GM12878 (cell line): ENCODE measurements around the gene SEC62. TPM values are rescaled to one million over a fixed set of nuclear protein-coding genes. Genes with fewer than 3 reads are reported as not detected.

ENCODE experiments used
- ATF3 ChIP-seq: IDR thresholded peaks from 2 replicates; pipeline ENCODE4 v1.6.1; 2011; ENCODE audit warnings: low read depth, mild to moderate bottlenecking, low read length, moderate library complexity, borderline replicate concordance; ENCODE audit errors: extremely low read depth
- CREB1 ChIP-seq: IDR thresholded peaks from 2 replicates; pipeline ENCODE4 v1.6.1; 2012; ENCODE audit warnings: low read depth, mild to moderate bottlenecking, inconsistent platforms
- CTCF ChIP-seq, 3 experiments: IDR thresholded peaks in 2 of 3; conservative IDR thresholded peaks in 1 of 3; 2 replicates each; pipeline ENCODE4 v1.5.1; 2011; ENCODE audit warnings: low read depth in 3 of 3, low read length in 3 of 3, mild to moderate bottlenecking in 3 of 3, control low read depth in 2 of 3, moderate library complexity in 2 of 3, inconsistent platforms in 1 of 3, mixed read lengths in 1 of 3; ENCODE audit not compliant: control insufficient read depth in 2 of 3, insufficient read depth in 1 of 3; ENCODE audit errors: extremely low read depth in 1 of 3
- E2F4 ChIP-seq: IDR thresholded peaks from 2 replicates; pipeline ENCODE4 v1.6.1; 2012; ENCODE audit warnings: low read depth, low read length, improper control_type of control experiment
- ELK1 ChIP-seq: IDR thresholded peaks from 2 replicates; pipeline ENCODE4 v1.6.1; 2012; ENCODE audit warnings: low read depth, low read length, improper control_type of control experiment
- ESRRA ChIP-seq: IDR thresholded peaks from 2 replicates; pipeline ENCODE4 v1.6.1; 2012; ENCODE audit warnings: mild to moderate bottlenecking, low read length, improper control_type of control experiment
- HDAC6 ChIP-seq: fragments of 200-600 bp; sonication (generic); IDR thresholded peaks from one replicate; pipeline ENCODE4 v1.8.0; 2017; ENCODE audit warnings: antibody characterized with exemption; ENCODE audit not compliant: unreplicated experiment
- IKZF2 ChIP-seq, 2 experiments: fragments of 450-650 bp; IDR thresholded peaks; 2 replicates each; pipeline ENCODE4 v1.6.1; 2017; ENCODE audit warnings: mild to moderate bottlenecking in 2 of 2, moderate library complexity in 2 of 2
- IRF3 ChIP-seq: fragments of 450-650 bp; IDR thresholded peaks from 2 replicates; pipeline ENCODE4 v1.6.1; 2014; ENCODE audit warnings: mild to moderate bottlenecking
- IRF4 ChIP-seq: IDR thresholded peaks from 2 replicates; pipeline ENCODE4 v1.6.1; 2011; ENCODE audit warnings: low read depth, low read length
- MTA2 ChIP-seq: fragments of 450-650 bp; IDR thresholded peaks from 2 replicates; pipeline ENCODE4 v1.6.1; 2016; ENCODE audit warnings: low read depth, mild to moderate bottlenecking, moderate library complexity
- NFIC ChIP-seq: IDR thresholded peaks from 2 replicates; pipeline ENCODE4 v1.6.1; 2012; ENCODE audit warnings: low read depth, mild to moderate bottlenecking, inconsistent platforms, low read length, moderate library complexity
- NKRF ChIP-seq: fragments of 450-650 bp; conservative IDR thresholded peaks from 2 replicates; pipeline ENCODE4 v1.6.1; 2017; ENCODE audit warnings: mild to moderate bottlenecking, moderate library complexity
- NR2C2 ChIP-seq: IDR thresholded peaks from 2 replicates; pipeline ENCODE4 v1.6.1; 2011; ENCODE audit warnings: borderline replicate concordance, low read depth; ENCODE audit not compliant: control insufficient read depth, insufficient read length
- NRF1 ChIP-seq: conservative IDR thresholded peaks from 2 replicates; pipeline ENCODE4 v1.6.1; 2011; ENCODE audit warnings: mild to moderate bottlenecking, low read depth, low read length, improper control_type of control experiment
- POLR2AphosphoS5 ChIP-seq: IDR thresholded peaks from 2 replicates; pipeline ENCODE4 v1.6.1; 2011; ENCODE audit warnings: mild to moderate bottlenecking, low read length, inconsistent platforms
- RELA ChIP-seq: fragments of 450-650 bp; IDR thresholded peaks from 2 replicates; pipeline ENCODE4 v1.8.0; 2014; ENCODE audit warnings: borderline replicate concordance; ENCODE audit not compliant: partially characterized antibody
- RUNX3 ChIP-seq: IDR thresholded peaks from 2 replicates; pipeline ENCODE4 v1.6.1; 2012; ENCODE audit warnings: low read length, inconsistent platforms
- SRF ChIP-seq, 2 experiments: IDR thresholded peaks; 2 replicates each; pipeline ENCODE4 v1.6.1; 2011; ENCODE audit warnings: low read depth in 2 of 2, low read length in 2 of 2, mild to moderate bottlenecking in 1 of 2, moderate library complexity in 1 of 2
- STAT1 ChIP-seq: fragments of 450-650 bp; conservative IDR thresholded peaks from 2 replicates; pipeline ENCODE4 v1.6.1; 2014; ENCODE audit warnings: antibody characterized with exemption, mild to moderate bottlenecking
- TCF12 ChIP-seq: IDR thresholded peaks from 2 replicates; pipeline ENCODE4 v1.6.1; 2011; ENCODE audit warnings: low read depth, mild to moderate bottlenecking, low read length
- TCF7 ChIP-seq: IDR thresholded peaks from 2 replicates; pipeline ENCODE4 v1.6.1; 2014; ENCODE audit warnings: antibody characterized with exemption, borderline replicate concordance
- ZNF207 ChIP-seq: fragments of 450-650 bp; IDR thresholded peaks from 2 replicates; pipeline ENCODE4 v1.6.1; 2014; ENCODE audit warnings: antibody characterized with exemption, mild to moderate bottlenecking, borderline replicate concordance
- polyA plus RNA-seq, 11 experiments: library from polyadenylated mRNA; depleted of rRNA in 4 of 11; unstranded in 6 of 11; stranded (reverse) in 5 of 11; fragments of >200 nt; fragmentation: Nextera tagmentation in 4 of 11; fragmentation: Illumina TruSeq in 1 of 11; extraction: Ambion mirVana in 4 of 11; extraction: Trizol in 1 of 11; gene quantifications; 1 replicate in 1 of 11; 2 replicates in 10 of 11; pipeline versions ENCODE4 v1.2.1 to v1.2.3, GENCODE V29; 2011 to 2016; ENCODE audit warnings: inconsistent platforms in 2 of 11, missing spikeins in 2 of 11, low read depth in 1 of 11
- total RNA-seq, 4 experiments: library from RNA; depleted of rRNA in 3 of 4; stranded (reverse); fragments of >200 nt in 3 of 4; fragmentation: Illumina TruSeq in 1 of 4; extraction: Trizol in 1 of 4; gene quantifications; 2 replicates each; pipeline versions ENCODE4 v1.2.1 to v1.2.3, GENCODE V29; 2013 to 2021

SEC62 gene
- total and polyA plus RNA-seq, 10 of the 15 experiments (the other 5 are each of a cell fraction or from before 2014, with no cell fraction given): 25.6 to 270 (median 94.8) TPM

- TF ChIP-seq IRF3 (no peak), RUNX3 (peak; percentile 78), ESRRA (no peak), NRF1 (no peak), CTCF (IDR thresholded peaks at IDR 0.05 in 2 of 3, conservative IDR thresholded peaks at IDR 0.05 in 1 of 3; ENCODE audit: control insufficient read depth in 2 of 3, extremely low read depth in 1 of 3, insufficient read depth in 1 of 3, low read depth in 3 of 3, low read length in 3 of 3) (no peak), POLR2AphosphoS5 (0 out of 2 replicates have a peak, but pooled peaks have one; percentile 36), ZNF207 (no peak), HDAC6 (no peak), IKZF2 (IDR thresholded peaks at IDR 0.05) (peak; percentile 86 to 91), NFIC (peak; percentile 92), MTA2 (no peak), ATF3 (no peak), STAT1 (no peak), TCF7 (no peak; the same call in 1 of the 2 replicates), CREB1 (peak; percentile 27; the same call in 1 of the 2 replicates), ELK1 (no peak), NR2C2 (no peak), TCF12 (no peak), NKRF (no peak), RELA (no peak), SRF (IDR thresholded peaks at IDR 0.05; ENCODE audit: low read depth in 2 of 2, low read length in 2 of 2) (no peak), E2F4 (no peak), IRF4 (peak; percentile 69; the same call in 1 of the 2 replicates)
Measured at GRCh38 chr3:169954142-169954756, 12.4 kb upstream of the SEC62 start (continued).
